Thyroid gland (tissue), 4 donors: ENCODE measurements around the gene DDX51. TPM values are rescaled to one million over a fixed set of nuclear protein-coding genes. Genes with fewer than 3 reads are reported as not detected.
"Not testable (repeated sequence)": the region's sequence is repeated elsewhere in the genome, so short reads cannot be mapped to it uniquely, and the experiment has no call there.

Experiments used
- DNase-seq, 2 donors: peaks; one replicate each; pipeline ENCODE4 v3.0.0-alpha.2; 2019
- H3K27ac ChIP-seq, 3 donors: fragments of 200-600 bp; sonication (generic); 1 replicate in 2 of 3; 2 replicates in 1 of 3; pipeline ENCODE4 v1.5.1; 2016 to 2019; ENCODE audit warnings: mild to moderate bottlenecking in 1 of 3, moderate library complexity in 1 of 3
- H3K27me3 ChIP-seq: fragments of 200-600 bp; sonication (generic); one replicate; pipeline ENCODE4 v1.5.1; 2019
- H3K36me3 ChIP-seq, 2 donors: fragments of 200-600 bp; sonication (generic); one replicate each; pipeline ENCODE4 v1.5.1; 2016 to 2019
- H3K4me1 ChIP-seq, 2 donors: fragments of 200-600 bp; sonication (generic); one replicate each; pipeline ENCODE4 v1.5.1; 2017 to 2019
- H3K4me3 ChIP-seq, 3 donors: fragments of 200-600 bp; sonication (generic); replicated peaks in 1 of 3; 1 replicate in 2 of 3; 2 replicates in 1 of 3; pipeline ENCODE4 v1.5.1; 2016; ENCODE audit warnings: mild to moderate bottlenecking in 1 of 3
- H3K9me3 ChIP-seq: fragments of 200-600 bp; sonication (generic); one replicate; pipeline ENCODE4 v1.5.1; 2017
- POLR2A ChIP-seq, 2 donors: fragments of 450-650 bp; IDR thresholded peaks; one replicate each; pipeline ENCODE4 v1.6.1; 2017; ENCODE audit warnings: antibody characterized with exemption in 2 of 2, mild to moderate bottlenecking in 2 of 2, moderate library complexity in 1 of 2
- WGBS, 2 donors: methylation state at CpG; one replicate each; pipeline ENCODE4 v1.1.5; 2017; 5-methylcytosine and 5-hydroxymethylcytosine counted together
- intact Hi-C: fragments of 100-400 bp; cut with DNase I; formaldehyde crosslinking; loops from one replicate; pipeline ENCODE4 v1.15.1; 2023
- total RNA-seq, 4 donors: library from RNA; depleted of rRNA; stranded (reverse); fragments of >200 nt; gene quantifications; one replicate each; pipeline ENCODE4 v1.2.3, GENCODE V29; 2016
- TF ChIP-seq, protein P1 (sequence below), 6 experiments: fragments of 200-600 bp in 3 of 6; fragments of 450-650 bp in 3 of 6; sonication (generic) in 3 of 6; IDR thresholded peaks; one replicate each; pipeline ENCODE4 v1.5.1; 2016 to 2019; ENCODE audit warnings: antibody characterized with exemption in 6 of 6, mild to moderate bottlenecking in 2 of 6, inconsistent platforms in 1 of 6, moderate library complexity in 1 of 6

The DDX51 gene
- total RNA-seq, 4 donors from 2014 or later, result 11.2 to 23.1 (median 13.7) TPM

DNA sequence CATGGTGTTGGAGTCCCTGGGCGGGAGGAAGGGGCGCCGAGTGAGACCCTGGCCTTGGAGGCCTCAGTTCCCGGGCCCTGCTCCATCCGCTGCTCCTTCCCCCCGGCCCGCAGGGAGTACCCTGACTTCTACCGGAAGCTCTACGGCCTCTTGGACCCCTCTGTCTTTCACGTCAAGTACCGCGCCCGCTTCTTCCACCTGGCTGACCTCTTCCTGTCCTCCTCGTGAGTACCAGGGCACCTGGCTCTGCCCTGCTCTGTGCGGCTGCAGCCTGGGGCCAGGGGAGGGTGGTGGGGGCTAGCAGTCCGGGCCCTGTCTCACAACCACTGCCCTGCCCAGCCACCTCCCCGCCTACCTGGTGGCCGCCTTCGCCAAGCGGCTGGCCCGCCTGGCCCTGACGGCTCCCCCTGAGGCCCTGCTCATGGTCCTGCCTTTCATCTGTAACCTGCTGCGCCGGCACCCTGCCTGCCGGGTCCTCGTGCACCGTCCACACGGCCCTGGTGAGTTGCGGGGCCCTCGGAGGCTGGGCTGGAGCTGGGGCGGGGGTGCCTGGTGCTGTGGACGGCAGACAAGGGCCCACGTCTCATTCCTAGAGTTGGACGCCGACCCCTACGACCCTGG lies 7.1 kb upstream of the DDX51 start:
- no peak overlapping the region for H3K27ac ChIP-seq
- H3K36me3 ChIP-seq, result no peaks in the 10 kb centered on the region
- no peaks in the 10 kb centered on the region for H3K27me3 ChIP-seq
- TF ChIP-seq, protein P1, sequence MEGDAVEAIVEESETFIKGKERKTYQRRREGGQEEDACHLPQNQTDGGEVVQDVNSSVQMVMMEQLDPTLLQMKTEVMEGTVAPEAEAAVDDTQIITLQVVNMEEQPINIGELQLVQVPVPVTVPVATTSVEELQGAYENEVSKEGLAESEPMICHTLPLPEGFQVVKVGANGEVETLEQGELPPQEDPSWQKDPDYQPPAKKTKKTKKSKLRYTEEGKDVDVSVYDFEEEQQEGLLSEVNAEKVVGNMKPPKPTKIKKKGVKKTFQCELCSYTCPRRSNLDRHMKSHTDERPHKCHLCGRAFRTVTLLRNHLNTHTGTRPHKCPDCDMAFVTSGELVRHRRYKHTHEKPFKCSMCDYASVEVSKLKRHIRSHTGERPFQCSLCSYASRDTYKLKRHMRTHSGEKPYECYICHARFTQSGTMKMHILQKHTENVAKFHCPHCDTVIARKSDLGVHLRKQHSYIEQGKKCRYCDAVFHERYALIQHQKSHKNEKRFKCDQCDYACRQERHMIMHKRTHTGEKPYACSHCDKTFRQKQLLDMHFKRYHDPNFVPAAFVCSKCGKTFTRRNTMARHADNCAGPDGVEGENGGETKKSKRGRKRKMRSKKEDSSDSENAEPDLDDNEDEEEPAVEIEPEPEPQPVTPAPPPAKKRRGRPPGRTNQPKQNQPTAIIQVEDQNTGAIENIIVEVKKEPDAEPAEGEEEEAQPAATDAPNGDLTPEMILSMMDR (IDR thresholded peaks at IDR 0.05), result no peak
- no peak for TF ChIP-seq POLR2A (IDR thresholded peaks at IDR 0.05)
- H3K9me3 ChIP-seq, result no peaks in the 10 kb centered on the region
- H3K4me1 ChIP-seq, result peaks cover 0 to 8% of the 10 kb centered on the region in 2 donors
- no peak for DNase-seq
- WGBS, 2 donors, result 97% methylated on average over 15 to 30 of the region's 36 CpGs
- intact Hi-C loops, result loop anchor here (5.0 to 10.0 kb wide), 3 partner anchors 191 to 464 kb away; partner anchors contain the start of genes LRCOL1 and P2RX2
- no peak overlapping the region for H3K4me3 ChIP-seq

DNA sequence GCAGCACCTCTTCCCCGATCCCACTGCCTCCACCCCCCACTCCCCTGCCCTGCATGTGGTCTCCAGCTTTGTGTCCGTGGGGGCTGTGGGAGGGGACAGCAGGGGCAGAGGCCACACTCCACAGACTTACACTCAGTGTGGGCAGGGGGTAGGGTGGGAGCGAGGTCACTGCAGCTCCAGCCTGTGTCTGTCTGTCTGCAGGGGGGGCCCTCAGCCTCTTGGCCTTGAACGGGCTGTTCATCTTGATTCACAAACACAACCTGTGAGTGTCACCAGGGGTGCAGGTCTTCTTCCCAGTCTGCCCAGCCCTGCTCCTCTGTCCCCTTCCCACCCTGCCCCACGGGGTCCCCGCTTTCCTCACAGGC lies 6.6 kb upstream of the DDX51 start:
- intact Hi-C loops, result loop anchor here (5.0 to 10.0 kb wide), 3 partner anchors 192 to 464 kb away; partner anchors contain the start of genes LRCOL1 and P2RX2
- no peak overlapping the region for H3K4me3 ChIP-seq
- WGBS, 2 donors, result 85 to 93% methylated on average over 3 to 5 of the region's 6 CpGs
- H3K36me3 ChIP-seq, result no peaks in the 10 kb centered on the region
- no peak for TF ChIP-seq POLR2A (IDR thresholded peaks at IDR 0.05)
- TF ChIP-seq, protein P1 (IDR thresholded peaks at IDR 0.05), result no peak
- H3K27me3 ChIP-seq, result no peaks in the 10 kb centered on the region
- DNase-seq, result peak in 1 of 2 donors; percentile 0
- H3K9me3 ChIP-seq, result no peaks in the 10 kb centered on the region
- H3K27ac ChIP-seq, result no peak overlapping the region
- H3K4me1 ChIP-seq, result peaks cover 0 to 8% of the 10 kb centered on the region in 2 donors

DNA sequence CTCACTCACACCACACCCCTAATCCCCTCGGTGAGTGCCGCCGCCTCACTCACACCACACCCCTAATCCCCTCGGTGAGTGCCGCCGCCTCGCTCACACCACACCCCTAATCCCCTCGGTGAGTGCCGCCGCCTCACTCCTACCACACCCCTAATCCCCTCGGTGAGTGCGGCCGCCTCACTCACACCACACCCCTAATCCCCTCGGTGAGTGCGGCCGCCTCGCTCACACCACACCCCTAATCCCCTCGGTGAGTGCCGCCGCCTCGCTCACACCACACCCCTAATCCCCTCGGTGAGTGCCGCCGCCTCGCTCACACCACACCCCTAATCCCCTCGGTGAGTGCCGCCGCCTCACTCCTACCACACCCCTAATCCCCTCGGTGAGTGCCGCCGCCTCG lies 5.4 kb upstream of the DDX51 start:
- intact Hi-C loops, result loop anchor here (10.0 kb wide), 2 partner anchors 65 to 345 kb away; partner anchors contain the start of gene FBRSL1
- not testable (repeated sequence) for H3K9me3 ChIP-seq, DNase-seq, H3K36me3 ChIP-seq, H3K27ac ChIP-seq, H3K4me3 ChIP-seq, H3K27me3 ChIP-seq
- 100% methylated on average over 4 of the region's 32 CpGs; no CpG with 5 or more reads in 1 of the 2 donors for WGBS, 2 donors
- H3K4me1 ChIP-seq, result peaks cover 8 to 16% of the 10 kb centered on the region in 2 donors

DNA sequence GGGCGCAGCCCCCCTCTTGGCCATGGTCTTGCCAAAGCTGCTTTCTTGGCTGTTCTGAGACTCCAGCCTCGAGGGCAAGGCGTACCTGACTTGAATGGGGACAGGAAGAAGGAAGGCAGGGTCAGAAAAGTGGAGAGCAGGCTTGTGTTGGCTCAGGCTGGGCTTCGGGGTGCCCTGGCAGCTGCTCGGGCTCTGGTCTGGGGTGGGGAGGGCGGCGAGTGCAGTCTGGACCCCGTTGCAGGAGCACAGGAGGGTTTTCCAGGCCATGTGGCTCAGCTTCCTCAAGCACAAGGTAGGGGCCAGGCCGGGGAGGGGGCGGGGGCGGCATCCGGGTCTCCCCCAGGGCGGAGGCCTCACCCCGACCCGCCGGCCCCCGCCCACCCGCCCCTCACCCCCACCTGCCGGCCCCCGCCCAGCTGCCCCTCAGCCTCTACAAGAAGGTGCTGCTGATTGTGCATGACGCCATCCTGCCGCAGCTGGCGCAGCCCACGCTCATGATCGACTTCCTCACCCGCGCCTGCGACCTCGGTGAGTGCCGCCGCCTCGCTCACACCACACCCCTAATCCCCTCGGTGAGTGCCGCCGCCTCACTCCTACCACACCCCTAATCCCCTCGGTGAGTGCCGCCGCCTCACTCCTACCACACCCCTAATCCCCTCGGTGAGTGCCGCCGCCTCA lies 4.4 kb upstream of the DDX51 start:
- Histone ChIP-seq H3K9me3 (no peaks in the 10 kb centered on the region), H3K4me1 (peaks cover 9% of the 10 kb centered on the region in 2 donors), H3K4me3 (no peak overlapping the region), H3K27me3 (no peaks in the 10 kb centered on the region), H3K27ac (no peak overlapping the region), H3K36me3 (no peaks in the 10 kb centered on the region)
- DNase-seq, result no peak
- WGBS, 2 donors, result 94 to 100% methylated on average over 8 to 22 of the region's 41 CpGs
- intact Hi-C loops, result loop anchor here (10.0 kb wide), 2 partner anchors 64 to 346 kb away; partner anchors contain the start of gene FBRSL1
- TF ChIP-seq, protein P1 (IDR thresholded peaks at IDR 0.05), result no peak
- TF ChIP-seq POLR2A (IDR thresholded peaks at IDR 0.05), result no peak

DNA sequence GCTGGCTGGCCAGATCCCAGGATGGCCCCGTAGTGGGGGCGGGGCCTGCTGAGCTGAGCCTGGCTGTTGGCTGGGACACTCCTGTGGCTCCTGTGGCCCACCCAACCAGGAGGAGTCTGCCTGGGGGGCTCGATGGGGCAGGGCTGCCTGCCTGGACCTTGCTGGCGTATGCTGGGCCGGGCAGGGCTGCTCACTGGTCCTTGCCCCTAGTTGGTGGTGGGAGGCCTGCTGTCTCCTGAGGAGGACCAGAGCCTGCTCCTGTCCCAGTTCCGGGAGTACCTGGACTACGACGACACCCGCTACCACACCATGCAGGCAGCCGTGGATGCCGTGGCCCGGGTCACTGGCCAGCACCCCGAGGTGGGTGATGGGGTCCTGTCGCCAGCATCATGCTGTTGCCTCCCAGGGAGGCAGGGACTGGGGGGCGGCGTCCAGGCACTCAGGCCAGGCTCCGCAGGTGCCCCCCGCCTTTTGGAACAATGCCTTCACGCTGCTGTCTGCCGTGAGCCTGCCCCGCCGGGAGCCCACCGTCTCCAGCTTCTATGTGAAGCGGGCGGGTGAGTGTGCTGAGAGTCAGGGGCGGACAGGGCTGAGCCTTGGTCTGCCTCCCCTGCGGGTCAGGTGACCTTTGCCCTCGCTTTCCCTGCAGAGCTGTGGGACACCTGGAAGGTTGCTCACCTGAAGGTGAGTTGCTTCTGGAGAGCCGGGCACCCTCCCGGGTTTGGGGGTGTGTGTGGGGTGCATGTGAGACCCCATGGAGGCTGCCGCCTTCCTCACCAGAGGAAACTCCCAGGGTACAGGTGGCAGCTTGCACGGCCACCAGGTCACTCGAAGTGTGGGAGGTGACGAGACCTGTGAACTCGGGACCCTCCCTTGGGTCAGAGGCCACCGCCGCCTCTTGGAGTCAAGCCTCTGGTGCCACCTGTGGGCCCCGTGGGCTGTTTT lies 3.6 kb upstream of the DDX51 start:
- H3K27ac ChIP-seq, result no peak overlapping the region
- peak in 1 of 2 donors; percentile 2 for DNase-seq
- TF ChIP-seq, protein P1 (IDR thresholded peaks at IDR 0.05), result no peak
- TF ChIP-seq POLR2A (IDR thresholded peaks at IDR 0.05), result no peak
- WGBS, 2 donors, result 94 to 96% methylated on average over 18 to 19 of the region's 38 CpGs
- H3K9me3 ChIP-seq, result no peaks in the 10 kb centered on the region
- peaks cover 17% of the 10 kb centered on the region in 2 donors for H3K4me1 ChIP-seq
- no peaks in the 10 kb centered on the region for H3K36me3 ChIP-seq
- H3K27me3 ChIP-seq, result no peaks in the 10 kb centered on the region
- H3K4me3 ChIP-seq, result no peak overlapping the region
- intact Hi-C loops, result loop anchor here (10.0 kb wide), 2 partner anchors 63 to 347 kb away; partner anchors contain the start of gene FBRSL1
